H4 (cell line): Measurements from ENCODE around the gene SFI1. TPM values are rescaled to one million over a fixed set of nuclear protein-coding genes. Genes with fewer than 3 reads are reported as not detected.
"Not testable (repeated sequence)": the region's sequence is repeated elsewhere in the genome, so short reads cannot be mapped to it uniquely, and the experiment has no call there.

Experiments
- DNase-seq: peaks from one replicate; pipeline ENCODE4 v3.0.0-alpha.2; 2015; ENCODE audit warnings: low spot score
- total RNA-seq: library from RNA; depleted of rRNA; stranded (reverse); fragments of >200 nt; shearing (Covaris generic); gene quantifications from 2 replicates; pipeline ENCODE4 v1.2.3, GENCODE V29; 2014

Gene SFI1
- total RNA-seq, 1 experiment from 2014 or later: 3.3 TPM

GRCh38 chr22:31635638-31636306, 139.4 kb downstream of the SFI1 start:
- DNase-seq: no peak

DNA sequence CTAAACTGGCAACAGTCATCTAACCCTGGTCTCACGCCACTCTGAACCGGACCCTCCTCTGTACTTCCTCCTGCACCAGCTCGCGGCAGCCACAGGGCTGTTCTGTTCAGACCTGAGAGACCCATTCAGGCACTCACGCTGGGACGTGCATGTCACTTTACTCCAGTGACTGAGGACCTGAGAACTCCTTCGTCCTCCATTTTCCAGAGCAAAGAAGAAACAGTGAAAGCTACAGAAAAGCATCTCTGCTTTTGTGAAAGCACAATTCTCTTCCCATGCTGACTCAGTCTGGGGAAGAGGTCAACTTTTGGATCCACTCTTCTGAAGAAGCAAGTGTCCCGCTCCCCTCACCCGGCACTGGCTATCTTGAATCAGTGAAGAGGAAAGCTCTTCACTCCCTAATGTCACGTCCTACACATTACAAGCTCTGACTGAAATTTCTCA, 141.1 kb downstream of the SFI1 start:
- no peak for DNase-seq

GRCh38 chr22:31637891-31638618, 141.7 kb downstream of the SFI1 start:
- DNase-seq: no peak

GRCh38 chr22:31639436-31640039, 143.2 kb downstream of the SFI1 start:
- no peak for DNase-seq

- DNase-seq: peak; percentile 84
These were observed 150.1 kb downstream of the SFI1 start for GRCh38 chr22:31646186-31647019.

GRCh38 chr22:31647066-31647465, 150.7 kb downstream of the SFI1 start:
- DNase-seq: no peak

GRCh38 chr22:31647523-31648320, 151.4 kb downstream of the SFI1 start:
- no peak for DNase-seq

DNA sequence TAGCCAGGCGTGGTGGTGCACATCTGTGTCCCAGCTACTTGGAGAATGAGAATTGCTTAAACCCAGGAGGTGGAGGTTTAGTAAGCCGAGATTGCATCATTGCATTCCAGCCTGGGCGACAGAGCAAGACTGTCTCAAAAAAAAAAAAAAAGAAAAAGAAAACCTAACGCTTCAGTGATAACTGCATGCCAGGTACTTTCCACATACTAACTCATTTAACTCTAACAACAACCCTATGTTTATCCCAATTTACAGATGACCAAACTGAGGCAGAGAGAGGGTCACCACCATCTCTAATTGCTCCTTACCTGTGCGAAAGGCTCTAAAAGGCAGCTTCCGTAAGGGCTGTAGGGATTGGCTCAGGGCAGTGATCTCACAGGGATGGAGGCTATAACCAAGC, 154.1 kb downstream of the SFI1 start:
- peak; percentile 47 for DNase-seq

- no peak for DNase-seq
These were observed 155.3 kb downstream of the SFI1 start for GRCh38 chr22:31651664-31652063.

- DNase-seq: no peak
These were observed 155.8 kb downstream of the SFI1 start for GRCh38 chr22:31652088-31652487.

GRCh38 chr22:31652911-31653684, 156.8 kb downstream of the SFI1 start:
- DNase-seq: no peak

- no peak for DNase-seq
These were observed 157.6 kb downstream of the SFI1 start for GRCh38 chr22:31653944-31654343.

DNA sequence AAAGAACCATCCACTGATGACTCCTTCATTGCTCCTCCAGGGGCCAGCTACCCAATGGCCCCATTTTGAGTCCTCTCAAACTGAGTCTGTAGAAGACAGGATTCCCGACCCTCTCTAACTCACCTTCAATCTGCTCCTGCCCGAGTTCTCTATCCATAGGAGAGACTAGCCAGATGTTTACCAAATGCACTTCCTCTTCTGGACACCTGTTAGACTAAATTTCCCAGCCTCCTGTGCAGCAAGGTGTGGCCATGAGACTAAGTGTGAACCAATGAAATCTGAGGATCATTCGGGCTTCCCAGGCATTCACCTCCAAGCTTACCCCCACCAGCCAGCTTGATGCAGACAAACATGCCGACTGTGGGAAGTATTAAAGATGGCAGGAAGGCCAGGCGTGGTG, 158.1 kb downstream of the SFI1 start:
- no peak for DNase-seq

GRCh38 chr22:31659246-31659645, 162.9 kb downstream of the SFI1 start:
- DNase-seq: no peak

- DNase-seq: not testable (repeated sequence)
These were observed 164.6 kb downstream of the SFI1 start for GRCh38 chr22:31660860-31661341.

GRCh38 chr22:31661851-31662667, 165.7 kb downstream of the SFI1 start, which contains the start of gene PISD:
Gene PISD, minus strand, starts transcription at chr22:31662215. Its CDS starts 7 bp downstream, at chr22:31662208.
- peak; percentile 90 for DNase-seq

- no peak for DNase-seq
These were observed 166.3 kb downstream of the SFI1 start for GRCh38 chr22:31662668-31663037.
